Fibroblast of the conjunctiva (primary cell): ENCODE results near the gene MOB1B.
"Not testable (repeated sequence)": the region's sequence is repeated elsewhere in the genome, so short reads cannot be mapped to it uniquely, and the experiment has no call there.

ENCODE experiments used
- DNase-seq: peaks from one replicate; pipeline ENCODE4 v3.0.0-alpha.2; 2010; ENCODE audit warnings: low read depth

Gene MOB1B

GRCh38 chr4:71009086-71009485 is 106.9 kb downstream of the MOB1B start:
- no peak for DNase-seq

DNA sequence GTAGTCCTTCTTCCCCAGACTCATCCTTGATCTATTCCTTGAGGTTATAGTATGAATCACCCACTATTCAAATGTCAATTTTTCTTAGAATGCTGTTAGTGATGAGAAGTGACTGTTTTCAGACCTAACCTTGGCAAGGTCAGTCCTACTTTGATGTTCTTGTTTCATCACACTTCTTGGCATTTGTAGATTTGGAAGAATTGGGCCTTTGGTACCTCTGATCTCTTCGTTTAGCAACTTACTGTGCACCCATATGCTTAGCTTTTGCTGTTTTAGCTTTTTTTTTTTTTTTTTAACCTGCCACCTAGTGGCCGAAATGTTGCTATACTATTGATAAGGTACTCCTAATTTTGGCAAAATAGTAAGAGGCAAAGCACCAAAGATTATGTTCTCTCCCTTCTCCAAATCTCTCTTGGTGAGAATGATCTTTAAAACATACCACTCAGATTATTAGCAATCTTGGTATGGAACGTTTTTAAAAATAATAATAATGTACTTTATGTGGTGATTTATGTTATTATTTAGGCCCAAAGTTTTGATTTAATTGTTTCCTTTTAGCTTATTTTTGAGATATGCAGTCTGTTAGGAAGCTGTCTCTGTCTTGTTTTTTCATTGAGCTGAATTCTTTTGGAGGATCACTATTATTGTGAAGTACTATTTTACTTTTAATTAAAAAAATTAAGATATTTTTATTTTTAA is 107.9 kb downstream of the MOB1B start:
- DNase-seq, result peak; percentile 23

GRCh38 chr4:71011451-71011850 is 109.3 kb downstream of the MOB1B start:
- no peak for DNase-seq

- DNase-seq, result not testable (repeated sequence)
These were observed 115.2 kb downstream of the MOB1B start for GRCh38 chr4:71017391-71017790.

DNA sequence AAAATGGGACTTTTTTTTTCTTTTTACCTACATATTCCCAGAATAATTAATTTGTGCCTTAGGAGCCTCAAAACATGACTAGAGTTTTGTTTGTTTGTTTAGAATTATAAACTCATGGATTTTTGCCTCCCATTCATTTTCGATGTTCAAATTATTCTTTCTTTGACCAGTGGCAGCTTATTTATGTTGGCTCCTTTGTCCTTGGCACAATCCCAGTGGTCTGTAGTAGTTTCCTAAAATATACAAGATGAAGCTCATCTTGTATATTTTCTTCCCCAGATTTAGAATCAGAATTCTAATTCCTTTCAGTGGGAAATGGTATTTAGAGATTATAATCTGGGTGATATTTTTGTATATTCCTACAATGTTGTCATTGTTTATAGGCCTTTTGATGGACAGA is 118.4 kb downstream of the MOB1B start:
- no peak for DNase-seq

- DNase-seq, result no peak
These were observed 123.5 kb downstream of the MOB1B start for GRCh38 chr4:71025654-71026053.

- peak; percentile 53 for DNase-seq
These were observed 123.9 kb downstream of the MOB1B start for GRCh38 chr4:71026086-71026485.

DNA sequence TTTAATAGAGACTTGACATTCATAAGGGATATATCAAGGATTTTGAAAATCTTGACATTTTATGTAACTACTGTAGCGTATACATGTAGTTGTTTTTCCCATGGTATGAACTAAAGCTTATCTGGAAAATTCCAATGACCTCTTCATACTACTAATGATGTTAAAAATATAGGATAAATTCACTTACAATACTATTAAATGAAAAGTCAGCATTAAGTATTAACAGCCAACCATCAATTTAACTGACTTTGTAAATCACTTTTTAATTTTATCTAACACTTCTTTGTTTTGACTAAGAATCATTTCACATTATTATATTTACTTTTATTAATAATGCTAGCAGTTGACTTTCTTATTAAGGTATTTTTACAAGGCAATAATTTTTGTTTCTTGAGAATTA is 125.4 kb downstream of the MOB1B start:
- no peak for DNase-seq

- DNase-seq, result no peak
These were observed 127.3 kb downstream of the MOB1B start for GRCh38 chr4:71029504-71029903.

DNA sequence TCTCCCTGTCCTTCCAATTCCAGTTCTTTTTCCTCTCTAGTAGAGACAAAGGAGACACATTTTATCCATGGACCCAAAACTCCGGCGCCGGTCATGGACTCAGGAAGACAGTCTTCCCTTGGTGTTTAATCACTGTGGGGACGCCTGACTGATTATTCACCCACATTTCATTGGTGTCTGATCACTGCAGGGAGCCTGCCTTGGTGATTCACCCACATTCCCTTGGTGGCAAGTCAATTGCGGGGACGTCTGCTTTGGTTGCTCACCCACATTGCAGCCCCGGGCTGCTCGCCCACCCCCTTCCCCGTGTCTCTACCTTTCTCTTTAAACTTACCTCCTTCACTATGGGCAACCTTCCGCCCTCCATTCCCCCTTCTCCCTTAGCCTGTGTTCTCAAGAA is 129.9 kb downstream of the MOB1B start:
- DNase-seq, result not testable (repeated sequence)
